A673 (cell line): ENCODE results near the gene ABHD1.
"Not testable (repeated sequence)": the region's sequence is repeated elsewhere in the genome, so short reads cannot be mapped to it uniquely, and the experiment has no call there.

Experiments
- EZH2 ChIP-seq: fragments of 200-600 bp; sonication (generic); IDR thresholded peaks from 2 replicates; pipeline ENCODE4 v1.6.1; 2017; ENCODE audit warnings: borderline replicate concordance, low read depth, mild to moderate bottlenecking, mixed read lengths, antibody characterized with exemption, low read length; ENCODE audit not compliant: poor library complexity, severe bottlenecking
- TF ChIP-seq, protein P1 (sequence below): fragments of 300-800, 200-600 bp; sonication (generic); conservative IDR thresholded peaks from 2 replicates; pipeline ENCODE4 v1.5.1; 2017; ENCODE audit warnings: low read depth, mild to moderate bottlenecking, antibody characterized with exemption, low read length, moderate library complexity, mixed read lengths

DNA sequence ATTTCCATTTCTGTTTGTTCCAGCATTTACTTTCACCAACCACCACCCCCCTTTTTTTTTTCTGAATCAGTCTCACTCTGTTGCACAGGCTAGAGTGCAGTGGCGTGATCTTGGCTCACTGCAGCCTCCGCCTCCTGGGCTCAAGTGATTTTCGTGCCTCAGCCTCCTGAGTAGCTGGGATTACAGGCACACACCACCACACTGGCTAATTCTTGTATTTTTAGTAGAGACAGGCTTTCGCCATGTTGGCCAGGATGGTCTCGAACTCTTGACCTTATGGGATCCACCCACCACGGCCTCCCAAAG lies 48.1 kb upstream of the ABHD1 start:
- TF ChIP-seq, protein P1, sequence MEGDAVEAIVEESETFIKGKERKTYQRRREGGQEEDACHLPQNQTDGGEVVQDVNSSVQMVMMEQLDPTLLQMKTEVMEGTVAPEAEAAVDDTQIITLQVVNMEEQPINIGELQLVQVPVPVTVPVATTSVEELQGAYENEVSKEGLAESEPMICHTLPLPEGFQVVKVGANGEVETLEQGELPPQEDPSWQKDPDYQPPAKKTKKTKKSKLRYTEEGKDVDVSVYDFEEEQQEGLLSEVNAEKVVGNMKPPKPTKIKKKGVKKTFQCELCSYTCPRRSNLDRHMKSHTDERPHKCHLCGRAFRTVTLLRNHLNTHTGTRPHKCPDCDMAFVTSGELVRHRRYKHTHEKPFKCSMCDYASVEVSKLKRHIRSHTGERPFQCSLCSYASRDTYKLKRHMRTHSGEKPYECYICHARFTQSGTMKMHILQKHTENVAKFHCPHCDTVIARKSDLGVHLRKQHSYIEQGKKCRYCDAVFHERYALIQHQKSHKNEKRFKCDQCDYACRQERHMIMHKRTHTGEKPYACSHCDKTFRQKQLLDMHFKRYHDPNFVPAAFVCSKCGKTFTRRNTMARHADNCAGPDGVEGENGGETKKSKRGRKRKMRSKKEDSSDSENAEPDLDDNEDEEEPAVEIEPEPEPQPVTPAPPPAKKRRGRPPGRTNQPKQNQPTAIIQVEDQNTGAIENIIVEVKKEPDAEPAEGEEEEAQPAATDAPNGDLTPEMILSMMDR, result not testable (repeated sequence)
- TF ChIP-seq EZH2, result not testable (repeated sequence)
